ENCODE data around the gene GH1. TPM values are rescaled to one million over a fixed set of nuclear protein-coding genes. Genes with fewer than 3 reads are reported as not detected.
"Not testable (repeated sequence)": the region's sequence is repeated elsewhere in the genome, so short reads cannot be mapped to it uniquely, and the experiment has no call there.

Gene GH1
- total RNA-seq, 3 donors from 2014 or later (not counting 1 experiment from before 2014, with no cell fraction given) = not detected

GRCh38 chr17:63916566-63917185, 2.0 kb downstream of the GH1 start:
- Mint-ChIP-seq H3K36me3 (no peaks in the 10 kb centered on the region), H3K9me3 (no peaks in the 10 kb centered on the region), H3K4me3 (no peak overlapping the region), H3K27me3 (ENCODE audit: low read depth in 2 of 2) (peaks cover 4 to 7% of the 10 kb centered on the region in 2 donors), H3K27ac (no peak overlapping the region), H3K4me1 (peaks cover 9 to 12% of the 10 kb centered on the region in 2 donors)
- Histone ChIP-seq H3K27ac (ENCODE audit: low read length) (no peak overlapping the region), H3K27me3 (ENCODE audit: control insufficient read depth, insufficient read depth, low read length) (no peaks in the 10 kb centered on the region), H3K4me1 (ENCODE audit: control insufficient read depth, insufficient read depth, low read length) (peaks cover 13% of the 10 kb centered on the region), H3K4me3 (ENCODE audit: low read length) (no peak overlapping the region), H3K9me3 (ENCODE audit: control insufficient read depth, insufficient read depth, low read length) (no peaks in the 10 kb centered on the region), H3K36me3 (ENCODE audit: control insufficient read depth, insufficient read depth, low read length) (no peaks in the 10 kb centered on the region)
- intact Hi-C loops (cut with micrococcal nuclease) = loop anchor here (5.0 kb wide), 2 partner anchors 231 to 366 kb away; no protein-coding TSS in a partner anchor
- ATAC-seq (no peak), DNase-seq (no peak)
- no peak for TF ChIP-seq CTCF (IDR thresholded peaks at IDR 0.05)
- 90% methylated on average over 12 of the region's 12 CpGs for WGBS (ENCODE audit: insufficient coverage)

GRCh38 chr17:63915753-63916152, 2.9 kb downstream of the GH1 start:
- intact Hi-C loops (cut with micrococcal nuclease) = loop anchor here (5.0 kb wide), 2 partner anchors 232 to 367 kb away; no protein-coding TSS in a partner anchor
- ATAC-seq = not testable (repeated sequence)

GRCh38 chr17:63914471-63914870, 4.2 kb downstream of the GH1 start:
- H3K27me3 ChIP-seq (ENCODE audit: control insufficient read depth, insufficient read depth, low read length) = no peaks in the 10 kb centered on the region
- no peak for TF ChIP-seq CTCF (IDR thresholded peaks at IDR 0.05)
- Mint-ChIP-seq H3K9me3 (no peaks in the 10 kb centered on the region), H3K36me3 (no peaks in the 10 kb centered on the region), H3K4me1 (peaks cover 11 to 12% of the 10 kb centered on the region in 2 donors), H3K4me3 (no peak overlapping the region), H3K27ac (no peak overlapping the region), H3K27me3 (ENCODE audit: low read depth in 2 of 2) (peaks cover 6 to 7% of the 10 kb centered on the region in 2 donors)
- no peaks in the 10 kb centered on the region for H3K9me3 ChIP-seq (ENCODE audit: control insufficient read depth, insufficient read depth, low read length)
- WGBS (ENCODE audit: insufficient coverage) = 98% methylated on average over 7 of the region's 7 CpGs
- ATAC-seq = no peak
- H3K36me3 ChIP-seq (ENCODE audit: control insufficient read depth, insufficient read depth, low read length) = no peaks in the 10 kb centered on the region
- no peak overlapping the region for H3K27ac ChIP-seq (ENCODE audit: low read length)
- no peak overlapping the region for H3K4me3 ChIP-seq (ENCODE audit: low read length)
- no peak for DNase-seq
- peaks cover 13% of the 10 kb centered on the region for H3K4me1 ChIP-seq (ENCODE audit: control insufficient read depth, insufficient read depth, low read length)
- intact Hi-C loops (cut with micrococcal nuclease) = no loop called here

More at GRCh38 chr17:63915753-63916152, 2.9 kb downstream of the GH1 start:
- H3K9me3 ChIP-seq (ENCODE audit: control insufficient read depth, insufficient read depth, low read length); H3K27me3 Mint-ChIP-seq (ENCODE audit: low read depth in 2 of 2); H3K4me3 ChIP-seq (ENCODE audit: low read length); H3K36me3 ChIP-seq (ENCODE audit: control insufficient read depth, insufficient read depth, low read length); H3K27ac Mint-ChIP-seq; H3K27me3 ChIP-seq (ENCODE audit: control insufficient read depth, insufficient read depth, low read length); H3K9me3 Mint-ChIP-seq; H3K36me3 Mint-ChIP-seq; DNase-seq; H3K4me3 Mint-ChIP-seq; H3K27ac ChIP-seq (ENCODE audit: low read length): not testable (repeated sequence)
- peaks cover 15% of the 10 kb centered on the region for H3K4me1 ChIP-seq (ENCODE audit: control insufficient read depth, insufficient read depth, low read length)
- H3K4me1 Mint-ChIP-seq = peaks cover 13 to 16% of the 10 kb centered on the region in 2 donors
- WGBS (ENCODE audit: insufficient coverage) = 68% methylated on average over 9 of the region's 10 CpGs

GRCh38 chr17:63911657-63912100, 7.0 kb downstream of the GH1 start:
- TF ChIP-seq CTCF (IDR thresholded peaks at IDR 0.05) = peak; percentile 79
- Histone ChIP-seq H3K9me3 (ENCODE audit: control insufficient read depth, insufficient read depth, low read length) (no peaks in the 10 kb centered on the region), H3K4me1 (ENCODE audit: control insufficient read depth, insufficient read depth, low read length) (peaks cover 6% of the 10 kb centered on the region), H3K36me3 (ENCODE audit: control insufficient read depth, insufficient read depth, low read length) (no peaks in the 10 kb centered on the region), H3K4me3 (ENCODE audit: low read length) (no peak overlapping the region), H3K27ac (ENCODE audit: low read length) (no peak overlapping the region), H3K27me3 (ENCODE audit: control insufficient read depth, insufficient read depth, low read length) (no peaks in the 10 kb centered on the region)
- H3K4me1 Mint-ChIP-seq = peaks cover 5% of the 10 kb centered on the region in 2 donors
- peak; percentile 80 to 98 (median 92) for ATAC-seq
- 68% methylated on average over 5 of the region's 8 CpGs for WGBS (ENCODE audit: insufficient coverage)
- H3K27me3 Mint-ChIP-seq (ENCODE audit: low read depth in 2 of 2) = peaks cover 0 to 5% of the 10 kb centered on the region in 2 donors
- H3K4me3 Mint-ChIP-seq = no peak overlapping the region
- no peaks in the 10 kb centered on the region for H3K9me3 Mint-ChIP-seq
- H3K36me3 Mint-ChIP-seq = no peaks in the 10 kb centered on the region
- DNase-seq = peak; percentile 60 to 83
- intact Hi-C loops (cut with micrococcal nuclease) = no loop called here
- no peak overlapping the region for H3K27ac Mint-ChIP-seq
